Adrenal gland (tissue), 12 donors: ENCODE results near the gene PBX1. TPM values are rescaled to one million over a fixed set of nuclear protein-coding genes. Genes with fewer than 3 reads are reported as not detected.
A peak's percentile ranks its signal among the peaks of the same experiment; 100 is the strongest.

Experiments used
- DNase-seq, 7 donors: peaks; one replicate each; pipeline ENCODE4 v3.0.0-alpha.2; 2019 to 2020
- H3K27ac ChIP-seq, 5 donors: fragments of 200-600 bp; sonication (generic) in 4 of 5; 1 replicate in 3 of 5; 2 replicates in 2 of 5; pipeline versions ENCODE4 v1.5.1 to v1.8.0; 2016 to 2020; ENCODE audit warnings: mild to moderate bottlenecking in 1 of 5
- H3K27me3 ChIP-seq: fragments of 200-600 bp; 2 replicates; pipeline ENCODE4 v1.8.0; 2021
- H3K36me3 ChIP-seq, 2 donors: fragments of 200-600 bp; replicated peaks in 1 of 2; 1 replicate in 1 of 2; 2 replicates in 1 of 2; pipeline versions ENCODE4 v1.5.1 to v1.8.0; 2018 to 2022
- H3K4me1 ChIP-seq, 2 donors: fragments of 200-600 bp; replicated peaks in 1 of 2; 1 replicate in 1 of 2; 2 replicates in 1 of 2; pipeline versions ENCODE4 v1.5.1 to v1.8.0; 2018 to 2021
- H3K4me3 ChIP-seq, 4 donors: fragments of 200-600 bp; sonication (generic) in 3 of 4; one replicate each; pipeline ENCODE4 v1.5.1; 2016 to 2018
- H3K9me3 ChIP-seq, 3 donors: fragments of 200-600 bp; sonication (generic) in 1 of 3; replicated peaks in 1 of 3; 1 replicate in 2 of 3; 2 replicates in 1 of 3; pipeline versions ENCODE4 v1.5.1 to v1.8.0; 2016 to 2021
- POLR2A ChIP-seq, 2 donors: fragments of 450-650 bp; IDR thresholded peaks; one replicate each; pipeline ENCODE4 v1.6.1; 2017; ENCODE audit warnings: antibody characterized with exemption in 2 of 2, mild to moderate bottlenecking in 2 of 2, moderate library complexity in 1 of 2
- WGBS, 4 donors: extraction: QIAGEN DNeasy Blood & Tissue Kit in 2 of 4; methylation state at CpG; one replicate each; pipeline versions ENCODE4 v1.1.5 to v1.1.7; 2013 to 2017; 5-methylcytosine and 5-hydroxymethylcytosine counted together
- intact Hi-C, 2 donors: fragments of 100-400 bp; cut with DNase I; formaldehyde crosslinking; loops; one replicate each; pipeline versions ENCODE4 v1.14.1 to v1.15.0; 2022 to 2023
- polyA plus RNA-seq, 3 donors: library from polyadenylated mRNA; stranded (reverse); fragments of 200-250 nt in 2 of 3; fragments of 350-450 nt in 1 of 3; fragmentation: Illumina TruSeq in 1 of 3; extraction: RNeasy Lipid Tissue Mini Kit (QIAGEN cat#74804) in 1 of 3; gene quantifications; one replicate each; pipeline ENCODE4 v1.2.3, GENCODE V29; 2013 to 2014
- total RNA-seq, 9 donors: library from RNA; depleted of rRNA in 4 of 9; stranded (reverse); fragments of >200 nt in 4 of 9; fragments of 120-200 nt in 1 of 9; fragmentation: NEBNext Ultra II Directional in 1 of 9; extraction: Animal tissue kit (Norgen Biotek cat#: 25700) in 1 of 9; gene quantifications; one replicate each; pipeline versions ENCODE4 v1.1.0 to v1.2.4, GENCODE V29; 2013 to 2023
- TF ChIP-seq, protein P1 (sequence below), 6 experiments: fragments of 450-650 bp in 4 of 6; fragments of 200-600 bp in 2 of 6; sonication (generic) in 1 of 6; IDR thresholded peaks; 1 replicate in 5 of 6; 2 replicates in 1 of 6; pipeline versions ENCODE4 v1.5.1 to v1.8.0; 2016 to 2021; ENCODE audit warnings: antibody characterized with exemption in 6 of 6, mild to moderate bottlenecking in 2 of 6, moderate library complexity in 1 of 6
- donor health status: healthy with polysubstance abuse.
- donor health status: Bipolar disorder and iron deficiency.
- donor health status: DM: yes; HTN: yes; CAD: no.
- donor health status: DM: no; HTN: no; CAD: no.
- donor health status: DM: no; HTN: no; CAD: no.
- donor health status: DM: yes; HTN: yes; CAD: no.

PBX1 gene
- total and polyA plus RNA-seq, 12 donors, result 13.0 to 294 (median 99.3) TPM

DNA sequence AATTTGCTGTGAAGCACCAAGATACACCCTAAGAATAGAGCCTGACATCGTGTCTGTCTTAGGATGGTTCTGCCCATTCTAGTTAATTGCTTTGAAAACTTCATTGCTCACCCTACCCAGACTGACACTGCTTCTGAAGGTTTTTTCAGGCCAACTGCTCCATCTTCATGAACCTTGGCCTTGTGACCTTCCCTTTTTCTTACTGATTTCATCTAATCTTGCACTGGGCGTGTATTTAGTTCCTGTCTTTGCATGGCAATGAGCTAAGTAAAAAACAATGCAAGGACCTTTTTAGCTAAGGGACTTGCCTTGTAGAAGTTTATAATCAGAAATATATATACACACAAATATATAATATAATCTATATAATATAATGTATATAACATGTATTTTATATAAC, 108.0 kb downstream of the PBX1 start:
- DNase-seq, result no peak
- Histone ChIP-seq H3K9me3 (no peaks in the 10 kb centered on the region), H3K27ac (no peak overlapping the region), H3K27me3 (no peaks in the 10 kb centered on the region), H3K36me3 (no peaks in the 10 kb centered on the region), H3K4me3 (no peak overlapping the region), H3K4me1 (peaks cover 11 to 25% of the 10 kb centered on the region in 2 donors)
- TF ChIP-seq, protein P1, sequence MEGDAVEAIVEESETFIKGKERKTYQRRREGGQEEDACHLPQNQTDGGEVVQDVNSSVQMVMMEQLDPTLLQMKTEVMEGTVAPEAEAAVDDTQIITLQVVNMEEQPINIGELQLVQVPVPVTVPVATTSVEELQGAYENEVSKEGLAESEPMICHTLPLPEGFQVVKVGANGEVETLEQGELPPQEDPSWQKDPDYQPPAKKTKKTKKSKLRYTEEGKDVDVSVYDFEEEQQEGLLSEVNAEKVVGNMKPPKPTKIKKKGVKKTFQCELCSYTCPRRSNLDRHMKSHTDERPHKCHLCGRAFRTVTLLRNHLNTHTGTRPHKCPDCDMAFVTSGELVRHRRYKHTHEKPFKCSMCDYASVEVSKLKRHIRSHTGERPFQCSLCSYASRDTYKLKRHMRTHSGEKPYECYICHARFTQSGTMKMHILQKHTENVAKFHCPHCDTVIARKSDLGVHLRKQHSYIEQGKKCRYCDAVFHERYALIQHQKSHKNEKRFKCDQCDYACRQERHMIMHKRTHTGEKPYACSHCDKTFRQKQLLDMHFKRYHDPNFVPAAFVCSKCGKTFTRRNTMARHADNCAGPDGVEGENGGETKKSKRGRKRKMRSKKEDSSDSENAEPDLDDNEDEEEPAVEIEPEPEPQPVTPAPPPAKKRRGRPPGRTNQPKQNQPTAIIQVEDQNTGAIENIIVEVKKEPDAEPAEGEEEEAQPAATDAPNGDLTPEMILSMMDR (IDR thresholded peaks at IDR 0.05), result no peak
- TF ChIP-seq POLR2A (IDR thresholded peaks at IDR 0.05), result no peak
- intact Hi-C loops, result no loop called here
- WGBS, 4 donors, result 36 to 62% (median 47%) methylated on average over 2 of the region's 2 CpGs

DNA sequence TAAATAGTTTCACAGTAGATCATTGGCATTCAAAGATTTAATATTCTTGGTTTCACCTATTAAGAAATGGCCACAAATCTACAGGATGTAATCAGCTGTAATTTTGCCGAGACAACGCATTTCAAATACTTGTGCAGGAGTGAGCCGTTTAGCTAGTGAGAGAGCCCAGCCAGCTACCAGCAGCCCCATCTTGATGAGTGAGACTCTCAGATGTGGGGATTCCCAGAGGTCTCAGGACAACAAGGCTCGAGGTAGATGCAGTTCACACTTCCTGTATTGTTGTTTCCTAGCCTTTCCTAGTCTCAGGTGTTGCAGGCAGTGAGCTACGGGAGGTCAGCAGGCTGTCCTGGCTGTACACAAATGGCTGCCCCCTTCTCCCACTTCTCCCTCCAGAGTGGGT, 108.6 kb downstream of the PBX1 start:
- WGBS, 4 donors, result 68 to 85% (median 78%) methylated on average over 3 to 5 of the region's 5 CpGs
- TF ChIP-seq, protein P1 (IDR thresholded peaks at IDR 0.05), result no peak
- TF ChIP-seq POLR2A (IDR thresholded peaks at IDR 0.05), result no peak
- intact Hi-C loops, result no loop called here
- H3K9me3 ChIP-seq, result no peaks in the 10 kb centered on the region
- H3K27me3 ChIP-seq, result no peaks in the 10 kb centered on the region
- no peak overlapping the region for H3K27ac ChIP-seq
- no peak overlapping the region for H3K4me3 ChIP-seq
- no peak for DNase-seq
- peaks cover 17 to 31% of the 10 kb centered on the region in 2 donors for H3K4me1 ChIP-seq
- no peaks in the 10 kb centered on the region for H3K36me3 ChIP-seq

DNA sequence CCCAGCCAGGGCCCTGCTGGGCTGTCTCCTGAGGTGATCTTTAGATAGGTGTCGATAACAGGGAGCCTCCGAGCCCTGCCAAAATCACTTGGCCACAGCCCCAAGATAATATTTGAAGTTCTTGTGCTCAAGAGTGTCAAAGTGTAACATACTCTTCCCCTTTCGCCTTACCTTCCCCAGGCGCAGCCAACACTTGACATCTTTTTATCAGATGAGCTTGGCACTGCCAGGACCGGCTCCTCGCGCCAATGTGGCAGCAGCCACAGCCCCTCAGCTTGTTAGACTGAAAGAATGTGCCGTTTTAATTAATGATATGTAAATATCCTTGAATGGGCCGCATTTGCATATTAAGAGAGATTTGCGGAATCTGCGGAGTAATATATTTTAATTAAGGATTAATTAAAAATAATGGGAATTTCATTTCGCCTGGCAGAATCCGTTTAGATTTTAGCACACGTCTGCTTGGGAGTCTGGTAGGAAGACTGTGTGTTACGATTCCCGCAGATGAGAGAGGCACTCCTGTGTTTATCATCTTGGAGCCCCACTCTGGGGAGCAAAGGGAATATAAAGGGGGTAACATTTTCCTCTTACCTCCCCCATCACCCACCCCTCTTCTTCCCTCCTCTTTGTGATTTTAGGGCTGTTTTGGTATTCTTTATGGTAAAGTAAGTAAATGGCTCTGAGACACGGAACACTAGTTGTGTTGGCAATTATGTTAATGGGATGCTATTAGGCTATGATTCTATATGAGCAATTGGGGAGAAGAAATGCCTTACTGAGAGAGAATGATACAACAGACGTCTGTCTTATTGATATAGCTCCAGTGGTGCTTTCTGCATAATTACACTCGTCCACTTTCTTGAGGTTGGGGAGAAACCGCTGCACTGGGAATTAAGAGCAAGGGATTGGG, 109.8 kb downstream of the PBX1 start:
- WGBS, 4 donors, result 96 to 97% (median 96%) methylated on average over 18 to 20 of the region's 20 CpGs
- no peak overlapping the region for H3K27ac ChIP-seq
- intact Hi-C loops, result no loop called here

DNA sequence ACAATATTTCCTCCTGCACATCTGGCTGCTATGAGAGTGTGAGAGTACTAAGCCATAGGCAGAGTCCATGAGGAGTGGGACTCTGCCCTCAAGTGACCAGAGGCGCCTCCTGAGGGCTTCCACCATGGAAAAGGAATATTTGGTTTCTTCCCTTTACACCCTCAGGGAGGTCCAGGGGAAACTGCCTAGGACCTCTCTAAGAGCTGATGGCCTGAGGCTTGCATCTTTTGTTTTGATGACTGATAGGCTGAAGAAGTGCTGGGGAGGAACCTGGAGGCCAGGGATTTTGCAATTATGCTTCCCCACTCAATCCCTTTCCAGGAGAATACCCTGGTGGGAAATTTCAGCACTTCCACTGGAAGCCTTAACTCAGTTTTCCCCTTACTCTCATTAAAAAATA, 111.0 kb downstream of the PBX1 start:
- no peaks in the 10 kb centered on the region for H3K27me3 ChIP-seq
- peaks cover 21 to 37% of the 10 kb centered on the region in 2 donors for H3K4me1 ChIP-seq
- DNase-seq, result no peak
- no peaks in the 10 kb centered on the region for H3K36me3 ChIP-seq
- intact Hi-C loops, result no loop called here
- no peaks in the 10 kb centered on the region for H3K9me3 ChIP-seq
- no peak overlapping the region for H3K4me3 ChIP-seq
- WGBS, 4 donors, result 90 to 100% (median 99%) methylated on average over 1 of the region's 1 CpG
- H3K27ac ChIP-seq, result peak overlapping the region in 2 of 5 donors; percentile 18 to 51
- TF ChIP-seq, protein P1 (IDR thresholded peaks at IDR 0.05), result no peak
- TF ChIP-seq POLR2A (IDR thresholded peaks at IDR 0.05), result no peak

More for the DNA sequence above, 109.8 kb downstream of the PBX1 start:
- TF ChIP-seq POLR2A (IDR thresholded peaks at IDR 0.05), result no peak
- TF ChIP-seq, protein P1 (IDR thresholded peaks at IDR 0.05), result no peak
- Histone ChIP-seq H3K4me1 (peaks cover 21 to 37% of the 10 kb centered on the region in 2 donors), H3K36me3 (no peaks in the 10 kb centered on the region), H3K9me3 (no peaks in the 10 kb centered on the region), H3K4me3 (no peak overlapping the region), H3K27me3 (no peaks in the 10 kb centered on the region)
- DNase-seq, result no peak
